NCI-H82 treated with DMSO at 0.1 percent for 48 hours (cell line): ENCODE results near the gene ZNF525.
"Not testable (repeated sequence)": the region's sequence is repeated elsewhere in the genome, so short reads cannot be mapped to it uniquely, and the experiment has no call there.

Experiments used
- DNase-seq: peaks from one replicate; lab custom pipeline; 2025; ENCODE audit not compliant: unreplicated experiment; lab: John Stamatoyannopoulos, UW

Gene ZNF525

DNA sequence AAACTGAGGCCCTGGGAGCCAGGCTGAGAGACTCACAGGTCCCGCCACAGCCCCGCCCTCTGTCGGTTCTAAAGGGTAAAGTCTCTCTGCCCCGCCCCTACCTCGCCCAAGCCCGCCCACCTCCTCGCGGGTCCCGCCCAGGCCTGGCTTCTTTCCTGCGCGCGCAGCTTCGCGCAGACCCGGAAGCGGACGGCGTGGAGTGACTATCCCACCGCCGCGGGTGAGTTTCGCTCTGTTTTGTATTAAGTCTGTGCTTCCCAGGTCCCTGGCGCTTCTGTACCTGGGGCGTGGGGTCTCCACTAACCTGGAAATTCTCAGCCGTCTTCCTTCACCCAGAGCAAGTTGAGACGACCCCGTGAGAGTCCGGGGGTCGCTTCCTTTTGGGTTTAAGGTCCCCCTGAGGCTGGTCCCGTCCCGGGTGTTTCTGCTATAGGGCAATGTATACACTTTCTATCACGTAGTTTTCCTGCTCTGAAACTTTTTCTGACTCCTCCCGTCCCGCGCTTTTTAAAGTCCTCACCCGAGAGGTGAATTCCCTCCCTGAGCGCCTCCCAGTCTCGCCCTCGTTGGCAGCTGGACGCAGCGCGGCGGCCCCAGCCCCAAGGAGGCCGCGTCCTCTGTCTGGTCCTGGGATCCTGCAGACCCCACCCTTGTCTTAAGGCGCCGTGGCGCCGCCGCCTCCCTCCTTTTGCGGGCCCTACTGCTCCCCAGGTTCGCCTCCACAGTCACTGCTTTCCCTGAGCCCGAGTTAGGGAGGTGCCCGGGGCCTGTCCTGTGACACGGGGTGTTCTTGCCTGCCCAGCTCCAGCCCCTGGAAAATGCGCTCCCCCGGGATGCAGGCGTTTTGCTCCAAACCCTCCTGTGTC is 29.7 kb downstream of the ZNF525 start, which contains the start of gene ZNF765:
ZNF765 (plus strand) TSS at position 176 of the 866 bp plus-strand sequence. CDS start 2,867 bp downstream, outside the sequence.
- peak; percentile 56 for DNase-seq

DNA sequence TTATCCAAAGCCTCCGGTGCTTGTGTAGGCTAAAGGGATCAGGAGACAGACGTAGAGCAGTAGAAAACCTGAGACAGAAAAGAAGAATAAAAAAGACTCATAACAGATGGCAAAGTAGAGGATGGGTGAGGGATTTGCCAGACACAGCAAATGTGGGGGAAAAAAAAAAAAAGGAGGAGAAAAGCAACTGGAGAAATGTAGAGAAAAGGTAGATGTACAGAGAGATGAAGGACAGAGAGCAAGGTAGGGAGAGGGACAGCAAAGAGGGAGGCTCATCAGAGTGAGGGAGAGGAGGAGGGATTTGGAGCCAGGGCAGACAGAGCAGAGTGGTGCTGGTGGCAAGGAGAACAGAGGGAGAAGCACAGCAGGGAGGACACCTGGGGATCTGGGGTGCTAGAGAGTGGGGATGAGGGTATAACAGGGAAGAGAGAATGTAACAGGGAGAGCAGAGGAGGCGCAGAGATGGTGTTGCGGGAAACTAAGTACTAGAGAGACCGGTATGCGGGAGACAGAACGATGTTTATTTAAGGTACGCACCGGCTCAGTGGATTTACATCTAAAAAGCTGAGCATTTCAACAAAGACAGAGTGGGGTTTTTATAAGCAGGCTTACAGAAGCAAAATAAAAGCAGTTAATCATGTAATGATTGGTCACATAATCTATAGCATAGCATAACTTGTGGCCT is 30.5 kb downstream of the ZNF525 start:
- DNase-seq = not testable (repeated sequence)

DNA sequence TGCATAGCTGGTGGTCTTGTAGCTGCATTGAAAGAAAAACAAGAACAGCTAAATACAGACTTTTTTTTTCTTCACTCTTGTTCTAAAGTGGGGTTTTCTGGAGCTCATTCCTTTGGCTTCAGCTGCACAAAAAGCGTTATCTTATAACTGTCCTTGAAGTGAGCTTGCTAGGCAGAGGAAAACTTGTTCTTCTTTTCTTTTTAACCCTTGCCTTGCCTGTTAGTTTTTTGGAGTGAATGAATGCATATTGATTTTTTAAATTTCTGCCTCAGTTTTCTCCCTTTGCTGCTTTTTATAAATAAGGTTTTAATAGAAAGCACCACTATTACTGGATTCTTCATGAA is 31.0 kb downstream of the ZNF525 start:
- DNase-seq = no peak

DNA sequence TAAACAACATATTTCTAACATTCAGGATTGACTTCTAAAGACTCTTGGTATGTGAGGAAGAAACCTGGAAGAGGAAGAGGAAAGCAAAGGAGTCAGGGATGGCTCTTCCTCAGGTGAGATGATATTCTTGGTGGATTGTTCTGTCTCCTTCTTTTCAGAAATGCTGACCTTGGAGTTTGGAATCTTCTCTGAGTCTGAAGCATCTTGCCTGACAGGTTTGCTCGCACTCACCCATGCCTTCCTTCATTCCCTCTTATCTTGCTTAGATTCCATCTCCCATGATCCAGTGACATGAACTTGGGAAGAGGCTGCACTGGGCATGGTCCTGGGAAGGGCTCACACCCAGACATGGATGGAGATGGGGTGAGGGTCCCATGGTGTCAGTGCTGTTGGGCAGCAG is 32.4 kb downstream of the ZNF525 start:
- not testable (repeated sequence) for DNase-seq

DNA sequence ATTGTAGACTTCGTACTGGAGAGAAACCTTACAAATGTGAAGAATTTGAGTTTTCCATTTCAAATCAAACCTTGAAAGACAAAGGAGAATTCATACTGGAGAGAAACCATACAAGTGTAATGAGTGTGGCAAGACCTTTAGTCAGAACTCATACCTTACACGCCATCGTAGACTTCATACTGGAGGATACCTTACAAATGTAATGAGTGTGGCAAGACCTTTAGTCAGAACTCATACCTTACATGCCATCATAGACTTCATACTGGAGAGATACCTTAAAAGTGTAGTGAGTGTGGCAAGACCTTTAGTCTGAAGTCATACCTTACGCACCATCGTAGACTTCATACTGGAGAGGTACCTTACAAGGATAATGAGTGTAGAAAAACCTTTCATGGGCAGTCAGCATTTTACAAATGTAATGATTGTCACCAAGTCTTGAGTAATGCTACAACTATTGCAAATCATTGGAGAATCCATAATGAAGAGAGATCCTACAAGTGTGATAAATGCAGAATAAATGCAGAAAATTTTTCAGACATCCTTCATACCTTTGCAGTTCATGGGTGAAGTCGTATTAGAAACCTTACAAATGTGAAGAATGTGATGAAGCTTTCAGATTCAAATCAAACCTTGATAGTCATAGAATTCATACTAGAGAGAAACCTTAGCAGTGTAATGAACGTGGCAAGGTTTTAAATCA is 44.1 kb downstream of the ZNF525 start:
- no peak for DNase-seq

DNA sequence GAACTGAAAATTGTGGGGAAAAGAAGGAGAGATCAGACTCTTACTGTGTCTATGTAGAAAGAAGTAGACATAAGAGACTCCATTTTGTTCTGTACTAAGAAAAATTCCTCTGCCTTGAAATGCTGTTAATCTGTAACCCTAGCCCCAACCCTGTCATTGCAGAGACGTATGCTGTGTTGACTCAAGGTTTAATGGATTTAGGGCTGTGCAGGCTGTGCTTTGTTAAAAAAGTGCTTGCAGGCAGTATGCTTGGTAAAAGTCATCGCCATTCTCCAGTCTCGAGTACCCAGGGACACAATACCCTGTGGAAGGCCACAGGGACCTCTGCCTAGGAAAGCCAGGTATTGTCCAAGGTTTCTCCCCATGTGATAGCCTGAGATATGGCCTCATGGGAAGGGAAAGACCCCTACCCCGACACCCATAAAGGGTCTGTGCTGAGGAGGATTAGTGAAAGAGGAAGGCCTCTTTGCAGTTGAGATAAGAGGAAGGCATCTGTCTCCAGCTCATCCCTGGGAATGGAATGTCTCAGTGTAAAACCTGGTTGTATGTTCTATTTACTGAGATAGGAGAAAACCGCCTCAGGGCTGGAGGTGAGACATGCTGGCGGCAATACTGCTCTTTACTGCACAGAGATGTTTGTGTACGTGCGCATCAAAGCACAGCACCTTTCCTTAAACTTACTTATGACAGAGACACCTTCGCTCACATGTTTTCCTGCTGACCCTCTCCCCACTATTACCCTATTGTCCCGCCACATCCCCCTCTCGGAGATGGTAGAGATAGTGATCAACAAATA is 55.2 kb downstream of the ZNF525 start:
- DNase-seq = not testable (repeated sequence)

DNA sequence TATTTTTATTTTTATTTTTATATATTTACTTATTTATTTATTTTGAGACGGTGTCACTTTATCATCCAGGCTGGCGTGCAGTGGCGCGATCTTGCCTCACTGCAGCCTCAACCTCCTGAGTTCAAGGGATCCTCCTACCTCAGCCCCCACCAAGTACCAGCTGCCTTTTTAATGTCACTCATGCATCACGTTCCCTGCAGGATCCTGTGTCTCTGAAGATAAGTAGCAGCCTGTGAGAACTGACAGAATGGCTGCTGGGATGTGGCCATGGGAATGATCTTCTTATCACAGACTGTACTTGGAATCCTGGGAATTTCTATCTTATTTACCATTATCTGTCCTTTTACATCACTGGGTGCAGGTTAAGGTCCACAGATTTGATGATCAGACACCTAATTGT is 57.0 kb downstream of the ZNF525 start:
- DNase-seq = no peak

DNA sequence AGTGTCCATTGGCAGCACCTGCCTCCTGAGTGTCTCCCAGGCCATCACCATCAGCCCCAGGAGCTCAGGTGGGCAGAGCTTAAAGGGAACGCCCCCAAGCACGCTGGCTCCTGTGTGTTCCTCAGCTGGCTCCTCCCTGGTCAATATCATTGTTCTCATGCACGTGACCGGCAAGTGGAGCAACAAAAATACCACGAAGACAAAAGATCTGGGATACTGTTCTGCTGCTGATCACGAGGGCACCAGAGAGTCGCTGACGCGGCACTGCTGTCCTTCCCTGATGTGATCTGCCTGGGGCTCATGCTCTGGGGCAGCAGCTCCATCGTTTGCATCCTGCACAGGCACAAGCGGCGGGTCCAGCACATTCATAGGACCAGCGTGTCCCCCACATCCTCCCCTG is 57.6 kb downstream of the ZNF525 start:
- DNase-seq = not testable (repeated sequence)

DNA sequence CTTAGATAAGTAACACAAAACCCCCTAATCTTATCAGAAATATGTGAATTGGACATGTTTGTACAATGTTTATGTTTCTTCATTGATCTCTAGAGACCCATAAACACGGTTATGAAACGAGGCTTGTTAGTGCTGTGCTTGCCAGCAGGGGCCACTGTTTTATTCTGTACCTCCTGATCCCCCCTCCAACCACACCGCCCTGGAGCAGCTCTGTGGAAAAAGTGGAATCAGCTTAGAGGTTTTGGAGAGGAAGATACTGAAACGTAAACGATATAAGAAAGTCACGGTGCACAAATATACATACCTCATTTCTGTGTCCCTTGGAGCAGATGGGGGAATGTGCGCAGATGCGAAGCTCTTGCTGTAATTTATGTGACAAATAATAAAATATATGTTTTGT is 58.2 kb downstream of the ZNF525 start:
- DNase-seq = not testable (repeated sequence)

DNA sequence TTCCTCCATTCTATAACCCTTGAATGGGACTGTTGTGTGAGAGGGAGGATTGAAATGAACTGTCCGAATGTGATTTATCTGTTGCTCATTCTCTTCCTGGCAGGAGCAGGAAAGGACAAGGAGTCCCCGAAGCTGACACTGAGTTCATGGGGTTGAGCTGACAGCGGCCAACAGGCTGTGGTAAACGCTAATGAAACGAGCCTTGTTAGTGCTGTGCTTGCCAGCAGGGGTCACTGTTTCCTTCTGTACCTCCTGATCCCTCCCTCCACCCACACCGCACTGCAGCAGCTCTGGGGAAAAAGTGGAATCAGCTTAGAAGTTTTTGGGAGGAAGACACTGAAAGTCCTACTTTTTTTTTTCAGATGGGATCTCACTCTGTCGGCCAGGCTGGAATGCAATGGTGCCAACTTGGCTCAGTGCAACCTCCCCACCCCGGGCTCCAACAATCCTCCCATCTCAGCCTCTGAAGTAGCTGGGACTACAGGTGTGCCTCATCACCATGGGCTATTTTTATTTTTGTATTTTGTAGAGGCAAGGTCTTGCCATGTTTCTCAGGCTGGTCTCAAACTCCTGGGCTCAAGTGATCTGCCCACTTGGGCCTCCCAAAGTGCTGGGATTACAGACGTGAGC is 59.6 kb downstream of the ZNF525 start:
- DNase-seq = peak; percentile 27

DNA sequence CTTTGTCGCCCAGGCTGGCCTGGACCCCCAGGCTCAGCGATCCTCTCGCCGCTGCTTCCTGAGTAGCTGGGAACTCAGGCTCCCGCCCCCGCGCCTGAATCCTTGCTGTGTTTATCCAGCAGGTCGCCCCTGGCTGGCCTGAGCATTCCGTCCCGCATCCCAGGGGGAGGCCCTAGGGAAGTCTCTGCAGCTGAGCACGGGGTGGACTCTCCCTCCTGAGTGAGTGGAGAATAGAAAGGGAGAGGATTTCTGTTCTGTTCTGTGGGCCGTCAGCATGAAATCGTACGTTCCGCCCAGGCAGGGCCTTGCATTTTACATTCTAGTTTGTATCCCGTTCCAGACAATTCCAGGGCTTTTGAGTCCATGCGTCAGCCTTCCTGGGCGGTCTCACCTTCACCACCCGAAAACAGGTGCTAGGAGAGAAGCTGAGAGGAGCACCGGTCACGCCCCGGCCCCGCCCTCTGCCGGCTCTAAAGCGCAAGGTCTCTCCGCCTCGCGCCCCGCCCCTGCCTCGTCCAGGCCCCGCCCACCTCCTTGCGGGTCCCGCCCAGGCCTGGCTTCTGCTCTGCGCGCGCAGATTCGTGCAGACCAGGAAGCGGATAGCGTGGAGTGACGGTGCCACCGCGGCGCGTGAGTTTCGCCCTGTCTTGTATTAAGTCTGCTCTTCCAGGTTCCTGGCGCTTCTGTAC is 66.0 kb downstream of the ZNF525 start, which contains the start of gene ZNF761:
ZNF761 (plus strand) TSS at position 586 of the 689 bp plus-strand sequence. CDS start 15,285 bp downstream, outside the sequence.
- peak; percentile 65 for DNase-seq

DNA sequence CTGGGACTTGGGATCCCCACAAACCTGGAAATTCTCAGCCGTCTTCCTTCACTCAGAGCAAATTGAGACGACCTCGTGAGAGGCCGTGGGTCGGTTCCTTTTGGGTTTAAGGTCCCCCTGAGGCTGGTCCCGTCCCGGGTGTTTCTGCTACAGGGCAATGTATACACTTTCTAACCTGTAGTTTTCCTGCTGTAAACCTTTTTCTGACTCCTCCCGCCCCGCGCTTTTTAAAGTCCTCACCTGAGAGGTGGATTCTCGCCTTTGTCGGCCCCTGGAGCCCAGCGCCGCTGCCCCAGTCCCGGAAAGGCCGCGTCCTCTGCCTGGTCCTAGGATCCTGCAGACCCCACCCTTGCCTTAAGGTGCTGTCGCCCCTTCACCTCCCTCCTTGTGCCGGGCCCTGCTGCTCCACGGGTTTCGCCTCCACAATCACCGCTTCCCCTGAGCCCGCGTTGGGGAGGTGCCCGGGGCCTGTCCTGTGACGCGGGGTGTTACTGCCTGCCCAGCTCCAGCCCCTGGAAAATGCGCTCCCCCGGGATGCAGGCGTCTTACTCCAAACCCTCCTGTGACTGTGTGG is 66.7 kb downstream of the ZNF525 start:
- DNase-seq = no peak
